Muscle of arm (tissue), 12 donors: ENCODE measurements around the gene CCNQ. TPM values are rescaled to one million over a fixed set of nuclear protein-coding genes. Genes with fewer than 3 reads are reported as not detected.

ENCODE experiments used
- DNase-seq: peaks from one replicate; pipeline ENCODE4 v3.0.0-alpha.2; 2013
- polyA plus RNA-seq, 12 donors: library from polyadenylated mRNA; unstranded; fragments of 120-200 nt; gene quantifications; one replicate each; pipeline ENCODE4 v1.2.1, GENCODE V29; 2013; ENCODE audit not compliant: insufficient read length in 12 of 12

The CCNQ gene
- polyA plus RNA-seq, 12 donors: 10.7 to 15.3 (median 11.6) TPM; not detected in 2

DNA sequence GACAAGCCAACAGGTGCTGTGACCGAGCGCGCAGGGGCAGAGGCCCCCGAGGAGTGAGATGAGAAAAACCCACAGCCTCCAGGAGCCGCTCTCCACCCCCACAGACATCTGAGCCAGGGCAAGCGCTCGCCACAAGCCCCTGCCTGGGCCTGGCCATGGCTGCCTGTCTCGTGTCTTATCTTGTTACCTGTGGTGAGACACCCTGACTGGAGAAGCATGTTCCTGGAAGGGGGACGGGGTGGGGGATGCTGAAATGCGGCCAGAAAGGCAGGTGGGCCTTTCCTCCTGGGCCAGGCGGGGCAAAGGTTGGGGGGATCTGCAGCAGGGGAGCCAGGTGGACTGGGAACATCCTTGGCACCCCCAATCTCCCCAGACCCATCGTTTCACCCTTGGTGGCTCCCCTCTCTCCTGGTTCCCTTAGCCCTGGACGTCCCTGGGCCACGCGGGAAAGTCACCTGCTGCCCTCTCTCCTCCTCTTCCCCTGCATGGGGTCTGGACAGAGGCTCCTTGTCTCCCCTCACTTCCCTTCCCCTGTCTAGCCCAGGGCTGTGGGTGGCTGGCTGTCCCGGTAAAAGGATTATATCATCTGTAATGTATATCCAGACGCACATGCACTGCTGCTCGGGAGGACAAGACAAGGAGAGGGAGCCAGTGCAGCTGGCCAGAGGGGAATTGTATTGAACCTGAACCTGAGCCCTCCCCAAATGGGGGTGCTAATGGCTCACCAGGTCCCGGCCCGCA, 39.7 kb upstream of the CCNQ start:
- no peak for DNase-seq

GRCh38 chrX:153638041-153638371, 39.1 kb upstream of the CCNQ start:
- DNase-seq: no peak

GRCh38 chrX:153637121-153638040, 38.4 kb upstream of the CCNQ start:
- no peak for DNase-seq

- no peak for DNase-seq
Observed at GRCh38 chrX:153636716-153637115, 37.8 kb upstream of the CCNQ start.

GRCh38 chrX:153635788-153636668, 37.1 kb upstream of the CCNQ start:
- no peak for DNase-seq

DNA sequence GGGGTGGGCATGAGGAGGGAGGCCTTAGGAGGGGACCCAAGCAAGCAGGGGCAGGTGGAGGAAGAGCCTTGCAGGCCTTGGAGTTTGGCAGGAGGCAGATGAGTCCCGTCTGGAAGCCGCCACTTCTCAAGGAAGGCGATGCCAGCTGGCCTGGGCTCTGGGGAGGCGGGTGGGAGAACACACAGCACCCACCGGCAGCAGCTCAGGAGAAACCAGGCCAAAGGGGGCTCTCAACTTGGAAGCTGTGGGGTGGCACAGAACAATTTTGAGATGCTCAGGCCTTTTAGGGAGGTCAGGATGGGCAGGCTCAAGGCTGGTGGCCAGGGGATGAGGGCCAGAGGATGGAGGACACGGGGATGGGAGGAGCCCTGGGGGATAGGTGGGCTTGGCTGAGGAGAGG, 36.4 kb upstream of the CCNQ start:
- DNase-seq: no peak

- DNase-seq: peak; percentile 48
Observed at GRCh38 chrX:153634832-153635231, 35.9 kb upstream of the CCNQ start.

GRCh38 chrX:153634236-153634635, 35.3 kb upstream of the CCNQ start:
- DNase-seq: no peak

- DNase-seq: no peak
Observed at GRCh38 chrX:153633607-153634180, 34.8 kb upstream of the CCNQ start.

- no peak for DNase-seq
Observed at GRCh38 chrX:153633048-153633447, 34.1 kb upstream of the CCNQ start.

GRCh38 chrX:153632595-153632946, 33.6 kb upstream of the CCNQ start:
- DNase-seq: no peak

- DNase-seq: no peak
Observed at GRCh38 chrX:153631907-153632594, 33.1 kb upstream of the CCNQ start.

DNA sequence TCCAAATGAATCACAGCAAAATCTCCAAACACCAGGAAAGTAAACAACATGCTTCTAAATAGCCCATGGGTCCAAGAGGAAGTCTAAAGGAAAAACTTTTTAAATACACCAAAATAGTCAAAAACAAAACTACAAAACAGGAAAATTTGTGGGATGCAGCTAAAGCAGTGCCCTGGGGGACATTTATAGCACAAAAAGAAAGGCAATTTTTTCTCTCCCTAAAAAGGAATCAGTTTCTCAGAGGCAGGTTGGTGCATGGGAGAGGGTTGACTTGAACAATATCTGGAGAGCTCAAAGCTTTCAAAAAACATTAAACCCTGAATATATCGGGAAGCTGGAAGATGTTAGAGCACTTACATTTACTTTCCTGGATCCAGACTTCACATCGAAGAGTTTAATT, 32.4 kb upstream of the CCNQ start:
- no peak for DNase-seq

DNA sequence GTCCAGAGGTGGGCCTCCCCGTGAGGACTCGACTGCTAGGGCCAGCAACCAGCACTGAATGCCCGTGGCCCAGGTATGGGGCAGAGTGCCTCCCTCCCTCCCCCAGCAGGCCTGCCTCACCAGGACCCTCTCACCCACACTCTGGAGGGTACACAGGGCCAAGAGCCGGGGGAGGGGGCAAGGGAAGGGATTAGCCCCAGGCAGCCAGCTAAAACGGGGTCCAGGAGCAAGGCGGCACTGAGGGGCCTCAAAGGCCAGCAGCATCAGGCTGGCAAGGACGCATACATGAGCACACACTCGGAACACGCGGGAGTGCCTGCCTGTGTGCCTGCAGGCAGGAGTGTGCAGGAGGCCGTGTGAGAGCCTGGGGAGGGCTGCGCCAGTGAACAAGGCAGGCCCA, 29.7 kb upstream of the CCNQ start:
- no peak for DNase-seq

DNA sequence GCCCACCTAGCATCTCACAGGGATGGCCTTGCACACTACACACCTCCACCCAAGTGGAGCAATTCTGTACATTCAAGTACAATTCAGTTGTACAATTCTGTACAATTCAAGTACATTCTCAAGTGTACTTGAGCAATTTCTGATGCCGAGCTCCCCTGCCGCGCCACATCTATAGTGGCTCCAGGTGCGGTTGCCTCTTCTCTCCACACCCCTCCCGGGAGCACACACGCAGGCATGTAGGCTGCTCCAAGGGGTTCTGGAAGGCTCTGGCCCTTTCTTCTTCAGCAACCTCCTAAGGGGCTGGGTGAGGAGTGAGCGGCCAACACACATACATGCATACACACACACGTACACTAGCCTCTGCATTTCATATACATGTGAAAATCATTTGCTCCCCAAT, 29.2 kb upstream of the CCNQ start:
- DNase-seq: no peak

- DNase-seq: no peak
Observed at GRCh38 chrX:153627675-153628111, 28.8 kb upstream of the CCNQ start.

DNA sequence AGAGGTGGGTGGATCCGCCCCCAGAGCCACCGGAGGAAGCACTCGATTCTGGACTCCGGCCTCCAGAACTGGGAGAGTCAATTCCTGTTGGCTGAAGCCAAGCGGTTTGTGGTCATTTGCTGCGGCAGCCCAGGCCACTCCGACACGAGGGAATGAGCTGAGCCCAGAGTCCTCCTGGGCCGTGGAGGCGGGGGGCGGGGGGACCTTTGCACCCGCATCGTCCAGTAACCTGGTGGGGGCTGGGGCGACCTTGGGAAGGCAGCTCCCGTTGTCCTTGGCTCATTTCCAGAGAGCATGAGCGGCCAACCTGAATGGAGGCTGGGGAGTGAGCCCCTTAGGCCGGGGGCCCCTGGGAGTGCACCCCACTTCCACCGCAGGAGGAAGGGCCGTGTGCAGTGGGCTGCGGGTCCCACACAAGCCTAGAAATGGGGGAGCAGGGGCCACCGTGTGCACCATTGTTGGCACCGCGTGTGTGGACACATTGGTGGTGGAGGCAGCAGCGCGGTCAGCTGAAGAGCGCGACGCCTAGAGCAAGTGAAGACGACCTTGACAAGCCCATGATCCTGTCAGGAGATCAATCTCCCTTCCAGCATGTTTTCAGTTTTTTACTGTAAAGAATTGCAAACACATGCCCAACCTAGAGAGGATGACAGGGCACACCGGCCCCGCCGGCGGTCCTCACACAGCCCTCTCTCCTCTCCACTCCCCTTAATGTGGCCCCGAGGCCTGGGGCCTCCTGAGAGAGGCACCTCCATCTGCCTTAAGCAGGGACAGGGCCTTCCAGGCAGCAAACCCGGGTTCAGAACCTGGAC, 28.1 kb upstream of the CCNQ start:
- no peak for DNase-seq

GRCh38 chrX:153626025-153626633, 27.2 kb upstream of the CCNQ start:
- no peak for DNase-seq

DNA sequence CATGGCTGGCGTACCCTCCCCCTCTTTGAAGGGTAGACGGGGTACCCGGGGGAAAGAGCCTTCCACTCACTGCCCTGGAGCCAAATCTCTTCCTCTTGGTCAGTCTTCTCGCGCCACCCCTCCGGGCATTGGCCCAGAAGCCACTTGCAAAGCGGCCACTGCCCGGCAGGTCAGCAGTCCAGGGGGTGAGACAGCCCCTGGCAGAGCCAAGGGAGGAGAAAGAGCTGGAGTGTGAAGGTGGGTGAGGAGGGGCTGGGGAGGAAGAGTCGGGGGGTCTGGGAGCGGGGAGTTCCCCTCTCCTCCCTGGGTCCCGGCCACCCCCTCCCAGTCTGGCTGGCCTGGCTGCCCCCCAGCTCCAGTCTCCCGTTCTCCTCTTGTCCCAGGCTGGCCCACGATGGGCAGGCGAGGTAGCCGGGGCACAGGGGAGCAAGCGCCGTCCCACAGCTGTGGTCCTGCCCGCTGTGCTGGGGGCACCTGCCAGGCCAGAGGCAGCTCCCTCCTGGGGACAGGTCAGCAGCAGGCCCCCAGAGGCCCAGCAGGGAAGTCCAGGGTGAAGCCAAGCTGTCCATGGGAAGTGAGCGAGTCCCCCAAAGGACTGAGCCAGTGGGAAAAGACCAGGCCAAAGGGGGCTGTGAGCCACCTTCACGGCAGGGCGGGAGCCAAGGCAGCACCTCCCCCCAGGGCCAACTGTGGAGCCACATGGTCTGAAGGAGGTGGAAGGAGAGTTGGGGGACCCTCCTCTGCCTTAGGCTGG, 26.5 kb upstream of the CCNQ start:
- no peak for DNase-seq
